DMS153 (cell line): Measurements from ENCODE around the gene PPIP5K2.
"Not testable (repeated sequence)": the region's sequence is repeated elsewhere in the genome, so short reads cannot be mapped to it uniquely, and the experiment has no call there.

Experiments
- DNase-seq: peaks from one replicate; lab custom pipeline; 2025; lab: John Stamatoyannopoulos, UW

PPIP5K2 gene

GRCh38 chr5:103119765-103120606 lies at the start of gene PPIP5K2, which contains the start of gene GIN1:
TSS of gene PPIP5K2 (plus strand) at chr5:103120301. CDS start at chr5:103129590, 9,289 bp downstream.
TSS of gene GIN1 (minus strand) at chr5:103120138. CDS start at chr5:103108707, 11,431 bp downstream.
- peak; percentile 78 for DNase-seq

DNA sequence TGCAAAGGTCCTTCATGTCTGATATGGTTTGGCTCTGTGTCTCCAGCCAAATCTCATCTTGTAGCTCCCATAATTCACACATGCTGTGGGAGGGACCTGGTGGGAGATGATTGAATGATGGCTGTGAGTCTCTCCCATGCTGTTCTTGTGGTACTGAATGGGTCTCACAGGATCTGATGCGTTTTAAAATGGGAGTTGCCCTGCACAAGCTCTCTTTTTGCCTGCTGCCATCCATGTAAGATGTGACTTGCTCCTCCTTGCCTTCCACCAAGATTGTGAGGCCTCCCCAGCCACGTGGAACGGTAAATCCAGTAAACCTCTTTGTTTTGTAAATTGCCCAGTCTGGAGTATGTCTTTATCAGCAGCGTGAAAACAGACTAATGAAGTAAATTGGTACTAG lies 46.6 kb upstream of the PPIP5K2 start:
- DNase-seq = not testable (repeated sequence)

GRCh38 chr5:103075442-103075841 lies 44.7 kb upstream of the PPIP5K2 start:
- DNase-seq = no peak

DNA sequence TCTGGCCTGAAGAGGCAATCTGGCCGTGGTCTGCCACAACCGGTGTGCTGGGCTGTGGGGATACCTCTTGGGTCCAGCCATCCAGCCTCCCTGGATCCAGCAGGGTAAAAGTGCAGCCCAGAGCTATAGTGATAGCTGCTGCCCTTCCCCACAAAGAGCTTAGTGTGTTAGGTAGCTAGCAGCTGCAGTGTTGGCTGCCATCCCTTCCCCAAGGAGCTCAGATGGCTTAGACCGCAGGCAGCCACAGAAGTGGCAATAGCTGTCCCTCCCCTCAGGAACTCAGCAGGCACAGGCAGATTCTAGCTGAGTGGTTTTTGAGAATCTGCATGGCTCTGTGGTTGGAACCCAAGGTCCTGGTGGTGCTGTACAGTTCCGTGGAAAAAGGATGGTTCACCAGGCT lies 40.3 kb upstream of the PPIP5K2 start:
- no peak for DNase-seq

GRCh38 chr5:103086547-103086946 lies 33.6 kb upstream of the PPIP5K2 start:
- DNase-seq = no peak

- DNase-seq = no peak
Measured at GRCh38 chr5:103089272-103089671, 30.8 kb upstream of the PPIP5K2 start.

- no peak for DNase-seq
Measured at GRCh38 chr5:103090791-103091190, 29.3 kb upstream of the PPIP5K2 start.

DNA sequence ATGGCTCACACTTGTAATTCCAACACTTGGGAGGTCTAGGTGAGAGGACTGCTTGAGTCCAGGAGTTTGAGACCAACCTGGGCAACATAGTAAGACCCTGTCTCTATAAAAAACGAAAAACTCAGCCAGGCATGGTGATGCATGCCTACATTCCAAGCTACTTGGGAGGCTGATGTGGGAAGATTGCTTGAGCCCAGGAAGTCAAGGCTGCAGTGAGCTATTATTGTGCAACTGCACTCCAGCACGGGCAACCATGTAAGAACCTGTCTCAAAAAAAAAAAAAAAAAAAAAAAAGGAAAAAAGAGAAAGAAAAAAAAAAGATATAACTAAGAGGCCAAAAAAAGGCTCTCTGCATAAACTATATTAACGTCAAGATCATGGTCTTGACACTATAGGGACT lies 27.4 kb upstream of the PPIP5K2 start:
- DNase-seq = no peak

- no peak for DNase-seq
Measured at GRCh38 chr5:103093727-103094126, 26.4 kb upstream of the PPIP5K2 start.

DNA sequence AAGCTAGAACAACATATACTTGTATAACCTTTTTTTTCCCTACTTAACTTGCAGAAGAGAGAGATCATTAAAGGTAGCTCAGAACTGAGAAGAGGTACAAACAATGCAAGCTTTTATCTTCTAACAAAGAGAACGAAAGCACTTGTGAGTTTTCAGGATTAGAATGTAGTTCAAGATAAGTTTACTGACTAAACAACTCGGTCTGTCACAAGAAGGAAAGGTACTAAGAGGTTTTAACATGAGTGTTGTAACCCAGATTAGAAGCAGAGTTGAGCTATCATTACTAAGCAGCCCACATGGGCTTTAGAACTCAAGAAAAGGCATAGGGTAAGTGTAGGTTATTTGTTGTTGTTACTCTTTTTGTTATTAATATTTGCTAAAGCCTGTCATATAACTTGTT lies 25.4 kb upstream of the PPIP5K2 start:
- DNase-seq = no peak

GRCh38 chr5:103098993-103099392 lies 21.1 kb upstream of the PPIP5K2 start:
- DNase-seq = no peak

GRCh38 chr5:103101079-103101750 lies 18.9 kb upstream of the PPIP5K2 start:
- DNase-seq = no peak

DNA sequence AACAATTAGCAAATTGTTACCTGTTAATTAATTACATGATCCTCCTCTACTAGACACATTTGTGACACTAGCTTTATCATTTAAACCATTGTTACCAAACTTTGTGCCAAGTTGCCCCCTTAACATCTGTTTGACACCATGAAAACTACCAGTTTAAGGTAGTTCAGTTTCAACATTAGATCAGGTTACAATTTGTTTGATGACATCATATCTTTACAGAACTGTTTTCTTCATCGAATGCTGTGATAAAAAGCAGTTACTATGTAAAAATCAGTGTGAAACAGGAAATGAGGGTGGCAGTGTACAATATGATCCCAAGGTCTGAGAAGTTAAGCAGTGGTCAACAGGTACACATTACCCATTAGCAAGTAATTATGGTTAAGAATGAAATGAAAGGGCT lies 17.9 kb upstream of the PPIP5K2 start:
- no peak for DNase-seq

- DNase-seq = no peak
Measured at GRCh38 chr5:103108086-103108485, 12.0 kb upstream of the PPIP5K2 start.

- DNase-seq = no peak
Measured at GRCh38 chr5:103109277-103109676, 10.8 kb upstream of the PPIP5K2 start.

DNA sequence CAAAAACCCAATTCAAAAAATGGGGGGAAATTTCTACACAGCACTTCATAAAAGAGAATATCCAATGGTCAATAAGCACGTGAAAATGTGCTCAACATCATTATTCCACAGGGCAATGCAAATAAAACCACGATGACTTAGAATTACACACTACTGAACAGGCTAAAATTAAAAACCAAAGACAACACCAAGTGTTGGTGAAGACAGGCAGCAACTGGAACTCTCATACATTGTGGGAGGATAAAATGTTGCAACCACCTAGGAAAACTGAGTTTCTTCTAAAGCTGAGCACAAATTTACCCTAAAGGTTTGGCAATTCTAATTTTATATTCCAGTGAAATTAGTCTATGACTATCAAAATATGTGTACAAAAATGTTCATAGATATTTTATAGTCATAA lies 9.7 kb upstream of the PPIP5K2 start:
- DNase-seq = no peak

GRCh38 chr5:103111468-103111867 lies 8.6 kb upstream of the PPIP5K2 start:
- DNase-seq = no peak

- no peak for DNase-seq
Measured at GRCh38 chr5:103112910-103113309, 7.2 kb upstream of the PPIP5K2 start.

- DNase-seq = no peak
Measured at GRCh38 chr5:103114440-103114839, 5.7 kb upstream of the PPIP5K2 start.

- DNase-seq = no peak
Measured at GRCh38 chr5:103117471-103117991, 2.6 kb upstream of the PPIP5K2 start.

- no peak for DNase-seq
Measured at GRCh38 chr5:103119070-103119764, 884 bp upstream of the PPIP5K2 start.

GRCh38 chr5:103120607-103121200 lies 603 bp downstream of the PPIP5K2 start:
- DNase-seq = no peak
